LNCaP clone FGC (cell line): ENCODE measurements around the gene CA10.

Source experiments
- DNase-seq: peaks from one replicate; pipeline ENCODE4 v3.0.0-alpha.2; 2011; ENCODE audit warnings: low read depth
- H3K4me3 ChIP-seq: 2 replicates; pipeline ENCODE4 v1.5.1; 2011; ENCODE audit warnings: mild to moderate bottlenecking, low read depth, low read length, control low read depth
- CTCF ChIP-seq: IDR thresholded peaks from 2 replicates; pipeline ENCODE4 v1.5.1; 2012; ENCODE audit warnings: mild to moderate bottlenecking; ENCODE audit not compliant: control insufficient read depth, insufficient read depth; ENCODE audit errors: extremely low read depth

CA10 gene

GRCh38 chr17:51908841-51909537, 249.5 kb downstream of the CA10 start:
- no peak for TF ChIP-seq CTCF
- DNase-seq = no peak
- H3K4me3 ChIP-seq = no peak overlapping the region

- no peak overlapping the region for H3K4me3 ChIP-seq
- no peak for TF ChIP-seq CTCF
- no peak for DNase-seq
Observed at GRCh38 chr17:51907041-51907440, 251.5 kb downstream of the CA10 start.

GRCh38 chr17:51904379-51904778, 254.1 kb downstream of the CA10 start:
- TF ChIP-seq CTCF = no peak
- H3K4me3 ChIP-seq = no peak overlapping the region
- DNase-seq = no peak

GRCh38 chr17:51901242-51901641, 257.3 kb downstream of the CA10 start:
- DNase-seq = no peak
- TF ChIP-seq CTCF = no peak

GRCh38 chr17:51891936-51892335, 266.6 kb downstream of the CA10 start:
- TF ChIP-seq CTCF = no peak
- no peak for DNase-seq
- H3K4me3 ChIP-seq = no peak overlapping the region

More at GRCh38 chr17:51901242-51901641, 257.3 kb downstream of the CA10 start:
- no peak overlapping the region for H3K4me3 ChIP-seq

- no peak overlapping the region for H3K4me3 ChIP-seq
- no peak for DNase-seq
- no peak for TF ChIP-seq CTCF
Observed at GRCh38 chr17:51890710-51891109, 267.8 kb downstream of the CA10 start.

- no peak for TF ChIP-seq CTCF
- no peak for DNase-seq
- no peak overlapping the region for H3K4me3 ChIP-seq
Observed at GRCh38 chr17:51888816-51889215, 269.7 kb downstream of the CA10 start.
